Endothelial cell of umbilical vein (primary cell): ENCODE data around the gene MAGI3. TPM values are rescaled to one million over a fixed set of nuclear protein-coding genes. Genes with fewer than 3 reads are reported as not detected.
"Not testable (repeated sequence)": the region's sequence is repeated elsewhere in the genome, so short reads cannot be mapped to it uniquely, and the experiment has no call there.

ENCODE experiments used
- BruUV-seq: library from RNA; stranded (reverse); fragments of 400-500 nt; replicated peaks from 2 replicates; lab custom pipeline; 2021; lab: Mats Ljungman, UMichigan
- CTCF ChIA-PET: fragments of 300-600, 350-600 bp; sonication (Branson Sonifier 250); formaldehyde crosslinking; loops from one replicate; lab custom pipeline; 2021; ENCODE audit warnings: antibody characterized with exemption, inconsistent platforms; lab: Charles Lee
- POLR2A ChIA-PET: fragments of 300-600, 350-600 bp; sonication (Branson Sonifier 250); formaldehyde crosslinking; loops from one replicate; lab custom pipeline; 2021; ENCODE audit warnings: antibody characterized with exemption, inconsistent platforms; lab: Charles Lee
- DNase-seq: peaks from one replicate; pipeline ENCODE4 v3.0.0-alpha.2; 2011; ENCODE audit warnings: low read depth, low spot score
- FAIRE-seq: peaks from 2 replicates; lab custom pipeline; 2011; peaks lifted over from hg19 to GRCh38; lab: Jason Lieb, UNC
- H2AFZ ChIP-seq: 2 replicates; pipeline ENCODE4 v1.6.0; 2012; ENCODE audit warnings: low read depth, low read length, control low read depth, inconsistent platforms
- H3K27ac ChIP-seq: 2 replicates; pipeline ENCODE4 v1.5.1; 2011; ENCODE audit warnings: low read depth, mild to moderate bottlenecking, control low read depth, low read length, moderate library complexity; ENCODE audit not compliant: insufficient read depth
- H3K27me3 ChIP-seq, 2 experiments: 2 replicates each; pipeline versions ENCODE4 v1.6.0 to v1.6.1; 2011; ENCODE audit warnings: low read length in 2 of 2, mixed read lengths in 1 of 2; ENCODE audit not compliant: control insufficient read depth in 2 of 2, insufficient read depth in 2 of 2
- H3K36me3 ChIP-seq, 2 experiments: 2 replicates in 1 of 2; 3 replicates in 1 of 2; pipeline ENCODE4 v1.5.1; 2011; ENCODE audit warnings: low read length in 2 of 2, mild to moderate bottlenecking in 1 of 2, moderate library complexity in 1 of 2; ENCODE audit not compliant: control insufficient read depth in 2 of 2, insufficient read depth in 2 of 2; ENCODE audit errors: extremely low read depth in 1 of 2
- H3K4me1 ChIP-seq: 3 replicates; pipeline ENCODE4 v1.5.1; 2011; ENCODE audit warnings: mild to moderate bottlenecking, low read length; ENCODE audit not compliant: control insufficient read depth, insufficient read depth; ENCODE audit errors: extremely low read depth
- H3K4me2 ChIP-seq: 2 replicates; pipeline ENCODE4 v1.6.1; 2011; ENCODE audit warnings: low read length, control low read depth, mixed read lengths; ENCODE audit not compliant: insufficient read depth
- H3K4me3 ChIP-seq, 3 experiments: fragments of 200-600 bp in 1 of 3; sonication (generic), shearing (Covaris generic) in 1 of 3; replicated peaks in 1 of 3; 2 replicates each; pipeline ENCODE4 v1.5.1; 2011 to 2016; ENCODE audit warnings: control low read depth in 3 of 3, low read length in 3 of 3, mild to moderate bottlenecking in 2 of 3, inconsistent platforms in 1 of 3, low read depth in 1 of 3, moderate library complexity in 1 of 3; ENCODE audit not compliant: insufficient read depth in 1 of 3
- H3K79me2 ChIP-seq: 2 replicates; pipeline ENCODE4 v1.6.0; 2012; ENCODE audit warnings: low read length, inconsistent platforms; ENCODE audit not compliant: control insufficient read depth, insufficient read depth
- H3K9ac ChIP-seq: replicated peaks from 2 replicates; pipeline ENCODE3; 2011; ENCODE audit warnings: low read length, control low read depth; ENCODE audit not compliant: insufficient read depth; ENCODE audit errors: extremely low read depth
- H3K9me1 ChIP-seq: replicated peaks from 3 replicates; pipeline ENCODE4 v1.6.0; 2011; ENCODE audit warnings: mild to moderate bottlenecking, low read length; ENCODE audit not compliant: control insufficient read depth, insufficient read depth; ENCODE audit errors: extremely low read depth
- H3K9me3 ChIP-seq: replicated peaks from 2 replicates; pipeline ENCODE4 v1.5.1; 2012; ENCODE audit warnings: low read length, inconsistent platforms; ENCODE audit not compliant: control insufficient read depth, insufficient read depth
- H4K20me1 ChIP-seq: replicated peaks from 2 replicates; pipeline ENCODE3; 2011; ENCODE audit warnings: mild to moderate bottlenecking, low read length; ENCODE audit not compliant: control insufficient read depth, insufficient read depth; ENCODE audit errors: extremely low read depth
- EZH2 ChIP-seq: IDR thresholded peaks from 2 replicates; pipeline ENCODE4 v1.6.1; 2012; ENCODE audit warnings: borderline replicate concordance, low read depth, mild to moderate bottlenecking, moderate library complexity, low read length, inconsistent platforms; ENCODE audit not compliant: severe bottlenecking
- FOS ChIP-seq: IDR thresholded peaks from 2 replicates; pipeline ENCODE4 v1.6.1; 2011; ENCODE audit warnings: mild to moderate bottlenecking, low read length, moderate library complexity, borderline replicate concordance; ENCODE audit not compliant: insufficient read depth
- GATA2 ChIP-seq: IDR thresholded peaks from 2 replicates; pipeline ENCODE4 v1.7.0; 2011; ENCODE audit warnings: low read depth, mild to moderate bottlenecking, moderate library complexity, mixed read lengths, low read length; ENCODE audit not compliant: insufficient read length, insufficient read depth
- JUN ChIP-seq: IDR thresholded peaks from 2 replicates; pipeline ENCODE4 v1.6.1; 2011; ENCODE audit warnings: borderline replicate concordance, low read depth; ENCODE audit not compliant: insufficient read length, insufficient read depth
- MYC ChIP-seq: IDR thresholded peaks from one replicate; pipeline ENCODE4 v1.6.1; 2011; ENCODE audit warnings: mild to moderate bottlenecking, low read depth, low read length
- POLR2A ChIP-seq: IDR thresholded peaks from 2 replicates; pipeline ENCODE4 v1.6.1; 2012; ENCODE audit warnings: low read depth, mild to moderate bottlenecking, control low read depth, low read length
- POLR2AphosphoS5 ChIP-seq: IDR thresholded peaks from 2 replicates; pipeline ENCODE4 v1.6.1; 2012; ENCODE audit warnings: low read depth, mild to moderate bottlenecking, control low read depth, low read length, moderate library complexity; ENCODE audit not compliant: insufficient read depth
- dilution Hi-C: fragments of 300-500 bp; cut with MboI; formaldehyde crosslinking; loops from one replicate; pipeline ENCODE4 v1.15.0; 2019; ENCODE audit warnings: low sequenced_read_pairs; ENCODE audit not compliant: extremely low pct_ligation_motif_present
- intact Hi-C: fragments of 100-400 bp; cut with micrococcal nuclease; formaldehyde crosslinking; loops from one replicate; pipeline ENCODE4 v1.10.0; 2022
- polyA plus RNA-seq, 4 experiments: library from polyadenylated mRNA; depleted of rRNA in 3 of 4; stranded (reverse) in 3 of 4; unstranded in 1 of 4; fragments of >200 nt; gene quantifications; 2 replicates each; pipeline versions ENCODE4 v1.2.1 to v1.2.3, GENCODE V29; 2011 to 2012; ENCODE audit warnings: missing spikeins in 1 of 4
- total RNA-seq: library from RNA; stranded (reverse); gene quantifications from 2 replicates; pipeline ENCODE4 v1.2.3, GENCODE V29; 2021
- TF ChIP-seq, protein P1 (sequence below), 2 donors: IDR thresholded peaks; 1 replicate in 1 of 2; 2 replicates in 1 of 2; pipeline ENCODE4 v1.5.1; 2011; ENCODE audit warnings: low read length in 2 of 2, mild to moderate bottlenecking in 2 of 2, moderate library complexity in 2 of 2, control low read depth in 1 of 2, inconsistent platforms in 1 of 2, low read depth in 1 of 2; ENCODE audit not compliant: insufficient read depth in 1 of 2; ENCODE audit errors: extremely low read depth in 1 of 2
- TF ChIP-seq, protein P2 (sequence below): IDR thresholded peaks from 2 replicates; pipeline ENCODE4 v1.6.1; 2011; ENCODE audit not compliant: insufficient read depth, insufficient read length

The MAGI3 gene
- total and polyA plus RNA-seq, 2 donors (not counting 3 experiments of a cell fraction or from before 2014, with no cell fraction given): 2.8 to 16.1 TPM

DNA sequence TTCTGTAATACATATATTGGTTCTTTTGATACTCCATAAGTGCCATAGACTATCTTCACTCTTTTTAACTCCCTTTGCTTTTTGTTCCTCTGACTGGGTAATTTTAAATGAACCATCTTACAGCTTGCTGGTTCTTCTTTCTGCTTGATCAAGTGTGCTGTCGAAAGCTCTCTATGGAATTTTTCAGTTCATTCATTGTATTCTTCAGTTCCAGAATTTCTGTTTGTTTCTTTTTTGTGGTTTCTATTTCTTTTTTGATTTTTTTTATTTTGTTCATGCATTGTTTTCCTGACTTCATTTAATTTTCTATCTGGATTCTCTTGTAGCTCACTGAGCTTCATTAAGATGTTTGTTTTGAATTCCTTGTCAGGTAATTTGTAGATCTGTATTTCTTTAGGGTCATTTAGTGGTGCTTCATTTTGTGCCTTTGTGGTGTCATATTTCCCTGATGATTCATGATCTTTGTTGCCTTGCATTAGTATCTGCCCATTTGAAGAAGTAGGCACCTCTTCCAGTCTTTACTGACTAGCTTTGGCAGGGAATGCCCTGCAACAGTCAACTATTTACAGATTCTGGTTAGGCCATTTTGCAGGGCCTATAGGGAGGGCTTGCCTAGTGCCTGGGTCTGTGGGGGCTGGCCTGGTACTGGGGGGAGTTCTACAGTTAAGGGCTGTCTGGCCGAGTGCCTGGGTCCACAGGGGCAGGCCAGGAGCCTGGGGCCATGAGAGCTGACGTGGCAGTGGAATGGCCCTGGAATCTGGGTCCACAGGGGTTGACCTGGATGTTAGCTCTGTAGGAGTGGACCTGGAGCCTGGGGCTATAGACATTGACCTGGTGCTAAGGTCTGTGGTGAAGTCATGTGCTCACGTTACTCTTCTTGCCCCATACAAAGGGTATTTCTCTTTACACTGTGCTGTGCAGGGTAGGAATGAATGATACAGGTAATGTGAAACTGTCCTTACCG is 89.7 kb downstream of the MAGI3 start:
- Histone ChIP-seq H3K9me1 (no peaks in the 10 kb centered on the region), H3K4me2 (no peak overlapping the region), H3K4me3 (no peak overlapping the region), H3K9ac (no peak overlapping the region), H3K79me2 (peaks cover 8% of the 10 kb centered on the region), H2AFZ (no peak overlapping the region), H3K9me3 (no peaks in the 10 kb centered on the region), H3K27me3 (no peaks in the 10 kb centered on the region), H3K4me1 (no peaks in the 10 kb centered on the region), H3K36me3 (no peaks in the 10 kb centered on the region), H4K20me1 (no peaks in the 10 kb centered on the region), H3K27ac (no peak overlapping the region)
- no peak for FAIRE-seq
- intact Hi-C loops (no loop called here), dilution Hi-C loops (no loop called here)
- ChIA-PET CTCF (interaction anchor here (1.1 kb wide), 1 partner anchor 27 kb away, joined by 3 read pairs; no protein-coding TSS in a partner anchor), POLR2A (no interaction called here)
- no peak for DNase-seq
- BruUV-seq: no TSS peak
- TF ChIP-seq EZH2 (no peak), POLR2AphosphoS5 (no peak), GATA2 (no peak), JUN (no peak), MYC (no peak), POLR2A (no peak), FOS (peak; percentile 4)
- TF ChIP-seq, protein P1, sequence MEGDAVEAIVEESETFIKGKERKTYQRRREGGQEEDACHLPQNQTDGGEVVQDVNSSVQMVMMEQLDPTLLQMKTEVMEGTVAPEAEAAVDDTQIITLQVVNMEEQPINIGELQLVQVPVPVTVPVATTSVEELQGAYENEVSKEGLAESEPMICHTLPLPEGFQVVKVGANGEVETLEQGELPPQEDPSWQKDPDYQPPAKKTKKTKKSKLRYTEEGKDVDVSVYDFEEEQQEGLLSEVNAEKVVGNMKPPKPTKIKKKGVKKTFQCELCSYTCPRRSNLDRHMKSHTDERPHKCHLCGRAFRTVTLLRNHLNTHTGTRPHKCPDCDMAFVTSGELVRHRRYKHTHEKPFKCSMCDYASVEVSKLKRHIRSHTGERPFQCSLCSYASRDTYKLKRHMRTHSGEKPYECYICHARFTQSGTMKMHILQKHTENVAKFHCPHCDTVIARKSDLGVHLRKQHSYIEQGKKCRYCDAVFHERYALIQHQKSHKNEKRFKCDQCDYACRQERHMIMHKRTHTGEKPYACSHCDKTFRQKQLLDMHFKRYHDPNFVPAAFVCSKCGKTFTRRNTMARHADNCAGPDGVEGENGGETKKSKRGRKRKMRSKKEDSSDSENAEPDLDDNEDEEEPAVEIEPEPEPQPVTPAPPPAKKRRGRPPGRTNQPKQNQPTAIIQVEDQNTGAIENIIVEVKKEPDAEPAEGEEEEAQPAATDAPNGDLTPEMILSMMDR (IDR thresholded peaks at IDR 0.05; ENCODE audit: extremely low read depth in 1 of 2, insufficient read depth in 1 of 2, low read depth in 1 of 2, low read length in 2 of 2): no peak
- TF ChIP-seq, protein P2, sequence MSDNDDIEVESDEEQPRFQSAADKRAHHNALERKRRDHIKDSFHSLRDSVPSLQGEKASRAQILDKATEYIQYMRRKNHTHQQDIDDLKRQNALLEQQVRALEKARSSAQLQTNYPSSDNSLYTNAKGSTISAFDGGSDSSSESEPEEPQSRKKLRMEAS: no peak

DNA sequence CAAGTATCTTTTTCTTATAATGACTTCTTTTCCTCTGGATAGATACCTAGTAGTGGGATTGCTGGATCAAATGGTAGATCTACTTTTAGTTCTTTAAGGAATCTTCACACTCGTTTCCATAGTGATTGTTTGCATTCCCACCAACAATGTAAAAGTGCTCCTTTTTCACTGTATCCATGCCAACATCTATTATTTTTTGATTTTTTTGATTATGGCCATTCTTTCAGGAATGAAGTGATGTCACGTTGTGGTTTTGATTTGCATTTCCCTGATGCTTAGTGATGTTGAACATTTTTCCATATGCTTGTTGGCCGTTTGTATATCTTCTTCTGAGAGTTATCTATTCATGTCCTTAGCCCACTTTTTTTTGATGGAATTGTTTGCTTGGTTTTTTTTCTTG is 94.8 kb downstream of the MAGI3 start:
- H3K9me3 ChIP-seq, H3K9ac ChIP-seq, H3K27ac ChIP-seq, BruUV-seq, intact Hi-C loops, DNase-seq, dilution Hi-C loops, POLR2A ChIA-PET, H3K79me2 ChIP-seq, H2AFZ ChIP-seq, H3K9me1 ChIP-seq, H3K4me2 ChIP-seq, H4K20me1 ChIP-seq, H3K36me3 ChIP-seq, H3K4me1 ChIP-seq, H3K4me3 ChIP-seq, CTCF ChIA-PET, FAIRE-seq, H3K27me3 ChIP-seq: not testable (repeated sequence)
